Measurements from ENCODE around the gene ASXL3. TPM values are rescaled to one million over a fixed set of nuclear protein-coding genes. Genes with fewer than 3 reads are reported as not detected.

Gene ASXL3
- total RNA-seq, 1 experiment from 2014 or later, result 0.11 TPM

DNA sequence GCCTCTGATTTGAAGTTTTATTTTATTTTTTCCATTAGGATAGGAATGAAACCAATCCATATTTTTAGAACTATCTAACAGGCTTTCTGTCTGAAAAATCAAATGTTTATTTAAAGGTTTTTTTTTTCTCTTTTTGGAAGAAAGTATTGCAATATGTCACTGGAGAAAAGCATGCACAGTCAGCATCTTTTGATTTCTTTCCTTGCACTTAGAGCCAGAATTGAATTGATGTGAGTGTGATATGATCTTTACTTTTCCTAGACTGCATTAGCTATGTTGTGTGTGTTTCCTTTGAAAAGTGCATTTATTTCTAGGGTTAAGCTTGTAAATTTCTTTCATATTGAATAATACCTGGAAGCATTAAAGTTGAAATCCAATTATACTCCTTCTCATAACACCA is 87.6 kb downstream of the ASXL3 start:
- ChIA-PET CTCF (no interaction called here), POLR2A (ENCODE audit: low non-redundant PET) (no interaction called here)
- DNase-seq (ENCODE audit: low spot score), result no peak
- Histone ChIP-seq H3K4me3 (ENCODE audit: low read depth, low read length, poor library complexity, severe bottlenecking) (no peak overlapping the region), H3K27ac (ENCODE audit: low read depth, low read length, poor library complexity, severe bottlenecking) (no peak overlapping the region), H3K4me1 (ENCODE audit: insufficient read depth, low read length, poor library complexity, severe bottlenecking) (no peaks in the 10 kb centered on the region), H3K9me3 (ENCODE audit: low read depth, low read length, poor library complexity, severe bottlenecking) (no peaks in the 10 kb centered on the region), H3K36me3 (ENCODE audit: insufficient read depth, low read length, poor library complexity, severe bottlenecking) (no peaks in the 10 kb centered on the region), H3K27me3 (replicated peaks; ENCODE audit: insufficient read depth, low read depth, low read length, poor library complexity) (no peaks in the 10 kb centered on the region)
- intact Hi-C loops (cut with micrococcal nuclease; ENCODE audit: unreplicated experiment), result loop anchor here (10.0 kb wide), 1 partner anchor 431 kb away; no protein-coding TSS in a partner anchor
- TF ChIP-seq, protein P1, sequence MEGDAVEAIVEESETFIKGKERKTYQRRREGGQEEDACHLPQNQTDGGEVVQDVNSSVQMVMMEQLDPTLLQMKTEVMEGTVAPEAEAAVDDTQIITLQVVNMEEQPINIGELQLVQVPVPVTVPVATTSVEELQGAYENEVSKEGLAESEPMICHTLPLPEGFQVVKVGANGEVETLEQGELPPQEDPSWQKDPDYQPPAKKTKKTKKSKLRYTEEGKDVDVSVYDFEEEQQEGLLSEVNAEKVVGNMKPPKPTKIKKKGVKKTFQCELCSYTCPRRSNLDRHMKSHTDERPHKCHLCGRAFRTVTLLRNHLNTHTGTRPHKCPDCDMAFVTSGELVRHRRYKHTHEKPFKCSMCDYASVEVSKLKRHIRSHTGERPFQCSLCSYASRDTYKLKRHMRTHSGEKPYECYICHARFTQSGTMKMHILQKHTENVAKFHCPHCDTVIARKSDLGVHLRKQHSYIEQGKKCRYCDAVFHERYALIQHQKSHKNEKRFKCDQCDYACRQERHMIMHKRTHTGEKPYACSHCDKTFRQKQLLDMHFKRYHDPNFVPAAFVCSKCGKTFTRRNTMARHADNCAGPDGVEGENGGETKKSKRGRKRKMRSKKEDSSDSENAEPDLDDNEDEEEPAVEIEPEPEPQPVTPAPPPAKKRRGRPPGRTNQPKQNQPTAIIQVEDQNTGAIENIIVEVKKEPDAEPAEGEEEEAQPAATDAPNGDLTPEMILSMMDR (conservative IDR thresholded peaks at IDR 0.05; ENCODE audit: low read depth, low read length), result no peak
- no peak for TF ChIP-seq EZH2 (IDR thresholded peaks at IDR 0.05; ENCODE audit: borderline replicate concordance, low read depth, low read length, poor library complexity, severe bottlenecking)
- BruUV-seq (replicated peaks), result no TSS peak

DNA sequence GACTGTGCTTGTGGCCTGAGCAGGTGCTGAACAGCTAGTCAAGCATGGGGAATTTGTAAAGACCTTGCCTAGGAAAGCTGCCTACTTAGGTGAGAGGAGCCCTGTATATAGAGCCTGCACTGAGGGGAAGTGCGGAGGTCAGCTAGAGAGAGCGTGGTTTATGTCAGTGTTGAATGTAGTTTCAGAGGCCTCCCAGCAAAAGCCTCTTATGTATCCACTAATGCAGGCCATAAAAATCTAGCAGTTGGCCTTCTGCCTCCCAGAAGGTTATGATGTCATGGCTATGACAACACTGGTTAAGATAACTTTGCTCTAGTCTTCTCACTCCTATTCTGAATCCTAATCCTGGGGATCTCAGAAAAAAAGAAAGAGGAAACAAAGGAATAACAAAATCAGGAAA is 88.9 kb downstream of the ASXL3 start:
- ChIA-PET CTCF (no interaction called here), POLR2A (ENCODE audit: low non-redundant PET) (no interaction called here)
- H3K4me1 ChIP-seq (ENCODE audit: insufficient read depth, low read length, poor library complexity, severe bottlenecking), result no peaks in the 10 kb centered on the region
- no peaks in the 10 kb centered on the region for H3K27me3 ChIP-seq (replicated peaks; ENCODE audit: insufficient read depth, low read depth, low read length, poor library complexity)
- no peak overlapping the region for H3K4me3 ChIP-seq (ENCODE audit: low read depth, low read length, poor library complexity, severe bottlenecking)
- no peak for TF ChIP-seq EZH2 (IDR thresholded peaks at IDR 0.05; ENCODE audit: borderline replicate concordance, low read depth, low read length, poor library complexity, severe bottlenecking)
- TF ChIP-seq, protein P1 (conservative IDR thresholded peaks at IDR 0.05; ENCODE audit: low read depth, low read length), result no peak
- intact Hi-C loops (cut with micrococcal nuclease; ENCODE audit: unreplicated experiment), result loop anchor here (10.0 kb wide), 1 partner anchor 432 kb away; no protein-coding TSS in a partner anchor
- no TSS peak for BruUV-seq (replicated peaks)
- H3K27ac ChIP-seq (ENCODE audit: low read depth, low read length, poor library complexity, severe bottlenecking), result no peak overlapping the region
- no peaks in the 10 kb centered on the region for H3K36me3 ChIP-seq (ENCODE audit: insufficient read depth, low read length, poor library complexity, severe bottlenecking)
- no peaks in the 10 kb centered on the region for H3K9me3 ChIP-seq (ENCODE audit: low read depth, low read length, poor library complexity, severe bottlenecking)
- no peak for DNase-seq (ENCODE audit: low spot score)

DNA sequence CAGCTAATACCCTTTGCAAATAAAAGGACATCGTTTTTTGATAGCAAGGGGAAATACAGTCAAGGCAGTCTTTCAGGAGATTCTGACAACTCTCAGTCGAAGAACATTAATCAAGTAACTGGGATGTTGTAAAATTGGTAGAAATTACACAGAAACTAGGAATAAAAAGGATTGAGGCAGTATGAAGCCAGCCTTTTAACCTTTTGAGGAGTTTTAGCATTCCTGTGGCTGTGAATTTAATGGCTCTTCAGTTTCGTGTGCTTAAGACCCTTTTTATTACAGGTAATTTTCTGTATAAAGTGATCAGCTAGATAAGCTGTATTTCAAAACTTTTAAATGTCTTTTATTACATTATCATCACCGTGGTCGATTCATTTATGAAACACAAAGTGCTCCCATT is 91.6 kb downstream of the ASXL3 start:
- intact Hi-C loops (cut with micrococcal nuclease; ENCODE audit: unreplicated experiment), result loop anchor here (10.0 kb wide), 1 partner anchor 435 kb away; no protein-coding TSS in a partner anchor
- BruUV-seq (replicated peaks), result no TSS peak
- no peaks in the 10 kb centered on the region for H3K36me3 ChIP-seq (ENCODE audit: insufficient read depth, low read length, poor library complexity, severe bottlenecking)
- H3K4me1 ChIP-seq (ENCODE audit: insufficient read depth, low read length, poor library complexity, severe bottlenecking), result no peaks in the 10 kb centered on the region
- TF ChIP-seq, protein P1 (conservative IDR thresholded peaks at IDR 0.05; ENCODE audit: low read depth, low read length), result no peak
- no peak for TF ChIP-seq EZH2 (IDR thresholded peaks at IDR 0.05; ENCODE audit: borderline replicate concordance, low read depth, low read length, poor library complexity, severe bottlenecking)
- no peaks in the 10 kb centered on the region for H3K27me3 ChIP-seq (replicated peaks; ENCODE audit: insufficient read depth, low read depth, low read length, poor library complexity)
- no peak overlapping the region for H3K4me3 ChIP-seq (ENCODE audit: low read depth, low read length, poor library complexity, severe bottlenecking)
- H3K27ac ChIP-seq (ENCODE audit: low read depth, low read length, poor library complexity, severe bottlenecking), result no peak overlapping the region
- ChIA-PET CTCF (no interaction called here), POLR2A (ENCODE audit: low non-redundant PET) (no interaction called here)
- no peaks in the 10 kb centered on the region for H3K9me3 ChIP-seq (ENCODE audit: low read depth, low read length, poor library complexity, severe bottlenecking)
- DNase-seq (ENCODE audit: low spot score), result no peak
